AG08395 (cell line): Measurements from ENCODE around the gene CCNY.

Experiments used
- DNase-seq: peaks from one replicate; pipeline ENCODE4 v3.0.0; 2012; ENCODE audit warnings: mixed read lengths, low spot score

CCNY gene

GRCh38 chr10:35426657-35427056, 90.3 kb downstream of the CCNY start:
- DNase-seq = no peak

GRCh38 chr10:35427543-35427942, 91.2 kb downstream of the CCNY start:
- DNase-seq = no peak

- DNase-seq = no peak
Observed at GRCh38 chr10:35428521-35428920, 92.2 kb downstream of the CCNY start.

GRCh38 chr10:35432781-35433338, 96.6 kb downstream of the CCNY start:
- DNase-seq = no peak

- DNase-seq = peak; percentile 53
Observed at GRCh38 chr10:35433851-35434426, 97.6 kb downstream of the CCNY start.

- DNase-seq = no peak
Observed at GRCh38 chr10:35434533-35434932, 98.2 kb downstream of the CCNY start.

- no peak for DNase-seq
Observed at GRCh38 chr10:35435824-35436223, 99.5 kb downstream of the CCNY start.

- DNase-seq = no peak
Observed at GRCh38 chr10:35437829-35438228, 101.5 kb downstream of the CCNY start.

- no peak for DNase-seq
Observed at GRCh38 chr10:35438718-35439571, 102.6 kb downstream of the CCNY start.

- DNase-seq = no peak
Observed at GRCh38 chr10:35440016-35440415, 103.7 kb downstream of the CCNY start.

- DNase-seq = peak; percentile 37
Observed at GRCh38 chr10:35442028-35442427, 105.7 kb downstream of the CCNY start.

GRCh38 chr10:35442592-35442991, 106.3 kb downstream of the CCNY start:
- no peak for DNase-seq

GRCh38 chr10:35443858-35444257, 107.5 kb downstream of the CCNY start:
- no peak for DNase-seq

GRCh38 chr10:35445150-35445884, 109.0 kb downstream of the CCNY start:
- no peak for DNase-seq

GRCh38 chr10:35446439-35446838, 110.1 kb downstream of the CCNY start:
- peak; percentile 21 for DNase-seq

- DNase-seq = peak; percentile 62
Observed at GRCh38 chr10:35447693-35448407, 111.5 kb downstream of the CCNY start.

- no peak for DNase-seq
Observed at GRCh38 chr10:35448687-35449662, 112.7 kb downstream of the CCNY start.

GRCh38 chr10:35449944-35450343, 113.6 kb downstream of the CCNY start:
- DNase-seq = no peak

GRCh38 chr10:35451151-35452016, 115.1 kb downstream of the CCNY start:
- no peak for DNase-seq

- no peak for DNase-seq
Observed at GRCh38 chr10:35452171-35452570, 115.9 kb downstream of the CCNY start.
